IMR-90 (cell line): ENCODE results near the gene CDK13.

Experiments
- BHLHE40 ChIP-seq: fragments of 150-350 bp; IDR thresholded peaks from 2 replicates; pipeline ENCODE4 v1.6.1; 2016; ENCODE audit warnings: mild to moderate bottlenecking, low read depth, low read length
- CEBPB ChIP-seq: IDR thresholded peaks from 2 replicates; pipeline ENCODE4 v1.6.1; 2012; ENCODE audit warnings: low read depth, low read length, improper control_type of control experiment
- FOS ChIP-seq: fragments of 150-350 bp; IDR thresholded peaks from 2 replicates; pipeline ENCODE4 v1.6.1; 2016; ENCODE audit warnings: low read depth, low read length
- MAFK ChIP-seq: IDR thresholded peaks from 2 replicates; pipeline ENCODE4 v1.6.1; 2012; ENCODE audit warnings: low read depth, low read length, improper control_type of control experiment
- MAZ ChIP-seq: IDR thresholded peaks from 2 replicates; pipeline ENCODE4 v1.6.1; 2012; ENCODE audit warnings: low read depth, mild to moderate bottlenecking, low read length, improper control_type of control experiment, moderate library complexity, borderline replicate concordance
- MXI1 ChIP-seq: IDR thresholded peaks from 2 replicates; pipeline ENCODE4 v1.6.1; 2012; ENCODE audit warnings: low read depth, mild to moderate bottlenecking, low read length, moderate library complexity, borderline replicate concordance
- NFE2L2 ChIP-seq: fragments of 150-350 bp; IDR thresholded peaks from 2 replicates; pipeline ENCODE4 v1.6.1; 2016; ENCODE audit warnings: low read depth, mild to moderate bottlenecking, low read length
- POLR2A ChIP-seq: IDR thresholded peaks from 2 replicates; pipeline ENCODE4 v1.6.1; 2012; ENCODE audit warnings: mild to moderate bottlenecking, low read depth, low read length
- RCOR1 ChIP-seq: IDR thresholded peaks from 2 replicates; pipeline ENCODE4 v1.6.1; 2012; ENCODE audit warnings: mild to moderate bottlenecking, low read length, improper control_type of control experiment; ENCODE audit not compliant: insufficient replicate concordance
- RFX5 ChIP-seq: IDR thresholded peaks from 2 replicates; pipeline ENCODE4 v1.8.0; 2012; ENCODE audit warnings: low read depth, mild to moderate bottlenecking, low read length, moderate library complexity
- SMC3 ChIP-seq: fragments of 150-350 bp; IDR thresholded peaks from 2 replicates; pipeline ENCODE4 v1.6.1; 2016; ENCODE audit warnings: low read depth, mild to moderate bottlenecking, antibody characterized with exemption, low read length, moderate library complexity
- USF2 ChIP-seq: fragments of 150-350 bp; IDR thresholded peaks from 2 replicates; pipeline ENCODE4 v1.6.1; 2017; ENCODE audit warnings: mild to moderate bottlenecking, antibody characterized with exemption, low read length, low read depth
- TF ChIP-seq, protein P1 (sequence below): conservative IDR thresholded peaks from 2 replicates; pipeline ENCODE4 v1.5.1; 2012; ENCODE audit warnings: mild to moderate bottlenecking, low read depth, low read length, improper control_type of control experiment
- TF ChIP-seq, protein P2 (sequence below): fragments of 150-350 bp; IDR thresholded peaks from 2 replicates; pipeline ENCODE4 v1.6.1; 2016; ENCODE audit warnings: low read depth, mild to moderate bottlenecking, low read length, moderate library complexity, borderline replicate concordance

DNA sequence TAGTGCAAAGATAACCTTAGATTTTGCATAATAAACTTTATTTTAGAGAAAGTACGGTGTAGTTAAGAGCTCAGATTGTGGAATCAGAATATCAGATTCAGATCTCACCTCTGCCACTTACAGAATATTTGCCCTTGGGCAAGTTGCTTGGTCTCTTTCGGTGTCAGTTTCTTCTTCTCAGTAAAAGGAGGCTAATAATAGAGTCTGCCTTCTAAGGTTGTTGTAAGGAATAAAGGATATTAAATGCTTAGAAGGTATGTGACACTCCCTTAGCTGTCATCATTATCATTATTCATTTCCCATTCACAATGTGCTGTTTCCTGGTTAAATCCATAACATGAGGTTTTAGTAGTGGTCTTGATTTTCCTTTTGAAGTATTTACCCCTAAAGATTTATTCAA lies 142.1 kb downstream of the CDK13 start:
- TF ChIP-seq POLR2A (no peak), MAFK (no peak), MXI1 (no peak), CEBPB (no peak), FOS (no peak), RFX5 (no peak), MAZ (no peak), NFE2L2 (no peak), SMC3 (no peak), USF2 (no peak), BHLHE40 (no peak), RCOR1 (no peak)
- TF ChIP-seq, protein P1, sequence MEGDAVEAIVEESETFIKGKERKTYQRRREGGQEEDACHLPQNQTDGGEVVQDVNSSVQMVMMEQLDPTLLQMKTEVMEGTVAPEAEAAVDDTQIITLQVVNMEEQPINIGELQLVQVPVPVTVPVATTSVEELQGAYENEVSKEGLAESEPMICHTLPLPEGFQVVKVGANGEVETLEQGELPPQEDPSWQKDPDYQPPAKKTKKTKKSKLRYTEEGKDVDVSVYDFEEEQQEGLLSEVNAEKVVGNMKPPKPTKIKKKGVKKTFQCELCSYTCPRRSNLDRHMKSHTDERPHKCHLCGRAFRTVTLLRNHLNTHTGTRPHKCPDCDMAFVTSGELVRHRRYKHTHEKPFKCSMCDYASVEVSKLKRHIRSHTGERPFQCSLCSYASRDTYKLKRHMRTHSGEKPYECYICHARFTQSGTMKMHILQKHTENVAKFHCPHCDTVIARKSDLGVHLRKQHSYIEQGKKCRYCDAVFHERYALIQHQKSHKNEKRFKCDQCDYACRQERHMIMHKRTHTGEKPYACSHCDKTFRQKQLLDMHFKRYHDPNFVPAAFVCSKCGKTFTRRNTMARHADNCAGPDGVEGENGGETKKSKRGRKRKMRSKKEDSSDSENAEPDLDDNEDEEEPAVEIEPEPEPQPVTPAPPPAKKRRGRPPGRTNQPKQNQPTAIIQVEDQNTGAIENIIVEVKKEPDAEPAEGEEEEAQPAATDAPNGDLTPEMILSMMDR = no peak
- TF ChIP-seq, protein P2, sequence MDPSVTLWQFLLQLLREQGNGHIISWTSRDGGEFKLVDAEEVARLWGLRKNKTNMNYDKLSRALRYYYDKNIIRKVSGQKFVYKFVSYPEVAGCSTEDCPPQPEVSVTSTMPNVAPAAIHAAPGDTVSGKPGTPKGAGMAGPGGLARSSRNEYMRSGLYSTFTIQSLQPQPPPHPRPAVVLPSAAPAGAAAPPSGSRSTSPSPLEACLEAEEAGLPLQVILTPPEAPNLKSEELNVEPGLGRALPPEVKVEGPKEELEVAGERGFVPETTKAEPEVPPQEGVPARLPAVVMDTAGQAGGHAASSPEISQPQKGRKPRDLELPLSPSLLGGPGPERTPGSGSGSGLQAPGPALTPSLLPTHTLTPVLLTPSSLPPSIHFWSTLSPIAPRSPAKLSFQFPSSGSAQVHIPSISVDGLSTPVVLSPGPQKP = no peak
